GDM1 (cell line): Measurements from ENCODE around the gene TPRN.
A peak's percentile ranks its signal among the peaks of the same experiment; 100 is the strongest.

Experiments used
- DNase-seq: peaks from one replicate; lab custom pipeline; 2025; lab: John Stamatoyannopoulos, UW

TPRN gene

GRCh38 chr9:137225699-137226331, 25.3 kb upstream of the TPRN start:
- no peak for DNase-seq

GRCh38 chr9:137224830-137225694, 24.5 kb upstream of the TPRN start, which contains the start of gene CYSRT1:
TSS of gene CYSRT1 (plus strand) at chr9:137225174. CDS start at chr9:137225622, 448 bp downstream.
- DNase-seq, result no peak

GRCh38 chr9:137223078-137223970, 22.8 kb upstream of the TPRN start:
- peak; percentile 97 for DNase-seq

GRCh38 chr9:137222190-137223077, 21.9 kb upstream of the TPRN start, which contains the start of gene RNF208:
TSS of gene RNF208 (minus strand) at chr9:137222240. CDS start at chr9:137221212, 1,028 bp downstream.
- no peak for DNase-seq

- DNase-seq, result no peak
Measured at GRCh38 chr9:137221506-137222111, 21.1 kb upstream of the TPRN start.

GRCh38 chr9:137221095-137221505, 20.6 kb upstream of the TPRN start:
- no peak for DNase-seq

GRCh38 chr9:137220317-137221094, 20.0 kb upstream of the TPRN start:
- no peak for DNase-seq

GRCh38 chr9:137219757-137220316, 19.3 kb upstream of the TPRN start:
- no peak for DNase-seq

- DNase-seq, result no peak
Measured at GRCh38 chr9:137218754-137219271, 18.3 kb upstream of the TPRN start.

GRCh38 chr9:137218212-137218753, 17.7 kb upstream of the TPRN start:
- DNase-seq, result no peak

- no peak for DNase-seq
Measured at GRCh38 chr9:137217276-137218211, 17.0 kb upstream of the TPRN start.

GRCh38 chr9:137216188-137216965, 15.8 kb upstream of the TPRN start:
- no peak for DNase-seq

- no peak for DNase-seq
Measured at GRCh38 chr9:137215196-137215986, 14.8 kb upstream of the TPRN start.

GRCh38 chr9:137214620-137215019, 14.1 kb upstream of the TPRN start:
- DNase-seq, result no peak

GRCh38 chr9:137213160-137214060, 12.9 kb upstream of the TPRN start:
- no peak for DNase-seq
